HepG2 (cell line): ENCODE data around the gene TPPP2. TPM values are rescaled to one million over a fixed set of nuclear protein-coding genes. Genes with fewer than 3 reads are reported as not detected.

ENCODE experiments used
- CENPT ChIP-seq: sonication (generic); formaldehyde crosslinking; IDR thresholded peaks from 2 replicates; pipeline ENCODE4 v1.8.0; 2022; ENCODE audit warnings: low read depth, mild to moderate bottlenecking, moderate library complexity, missing genetic modification reagents
- DR1 ChIP-seq: sonication (generic); formaldehyde crosslinking; IDR thresholded peaks from 2 replicates; pipeline ENCODE4 v1.8.0; 2021; ENCODE audit warnings: mild to moderate bottlenecking, missing genetic modification reagents, inconsistent platforms
- EED ChIP-seq: sonication (generic); formaldehyde crosslinking; IDR thresholded peaks from 2 replicates; pipeline ENCODE4 v1.5.0; 2020; ENCODE audit warnings: mild to moderate bottlenecking, missing genetic modification reagents
- FOSL2 ChIP-seq: sonication (generic); formaldehyde crosslinking; IDR thresholded peaks from 2 replicates; pipeline ENCODE4 v1.4.0; 2020; ENCODE audit warnings: missing genetic modification reagents
- HDAC6 ChIP-seq: fragments of 200-600 bp; sonication (generic); IDR thresholded peaks from 2 replicates; pipeline ENCODE4 v1.7.0; 2017; ENCODE audit warnings: mild to moderate bottlenecking, antibody characterized with exemption, low read length, low read depth
- HOXA3 ChIP-seq: sonication (generic); formaldehyde crosslinking; IDR thresholded peaks from 2 replicates; pipeline ENCODE4 v1.5.0; 2020; ENCODE audit warnings: missing genetic modification reagents
- MBD4 ChIP-seq: IDR thresholded peaks from 2 replicates; pipeline ENCODE4 v1.6.1; 2012; ENCODE audit warnings: low read length, inconsistent platforms, borderline replicate concordance
- MTF2 ChIP-seq: sonication (generic); formaldehyde crosslinking; IDR thresholded peaks from 2 replicates; pipeline ENCODE4 v1.5.0; 2020; ENCODE audit warnings: missing genetic modification reagents, borderline replicate concordance
- NFE2 ChIP-seq: sonication (generic); formaldehyde crosslinking; IDR thresholded peaks from 2 replicates; pipeline ENCODE4 v1.4.0; 2020; ENCODE audit warnings: missing genetic modification reagents
- PCBP2 ChIP-seq: fragments of 200-400 bp; formaldehyde crosslinking; optimal IDR thresholded peaks from 2 replicates; pipeline ENCODE3; 2018; ENCODE audit warnings: low read length, low read depth; ENCODE audit not compliant: poor library complexity, severe bottlenecking
- PITX1 ChIP-seq: sonication (generic); formaldehyde crosslinking; IDR thresholded peaks from 2 replicates; pipeline ENCODE4 v1.5.1; 2020; ENCODE audit warnings: mild to moderate bottlenecking, missing genetic modification reagents
- REXO4 ChIP-seq: sonication (generic); formaldehyde crosslinking; IDR thresholded peaks from 2 replicates; pipeline ENCODE4 v1.8.0; 2022; ENCODE audit warnings: missing genetic modification reagents, mild to moderate bottlenecking, borderline replicate concordance
- RFXANK ChIP-seq: IDR thresholded peaks from 2 replicates; pipeline ENCODE4 v1.6.1; 2016
- RNF2 ChIP-seq: fragments of 450-650 bp; conservative IDR thresholded peaks from 2 replicates; pipeline ENCODE4 v1.6.1; 2016; ENCODE audit warnings: low read depth
- TEAD3 ChIP-seq: optimal IDR thresholded peaks from 2 replicates; pipeline ENCODE3; 2016; ENCODE audit warnings: borderline replicate concordance
- TP53 ChIP-seq: sonication (generic); formaldehyde crosslinking; conservative IDR thresholded peaks from 2 replicates; pipeline ENCODE4 v1.4.0; 2020; ENCODE audit warnings: missing genetic modification reagents
- WIZ ChIP-seq: sonication (generic); formaldehyde crosslinking; IDR thresholded peaks from 2 replicates; pipeline ENCODE4 v1.5.1; 2020; ENCODE audit warnings: mild to moderate bottlenecking, missing genetic modification reagents
- ZFP37 ChIP-seq: sonication (generic); formaldehyde crosslinking; IDR thresholded peaks from 2 replicates; pipeline ENCODE4 v1.4.0; 2020; ENCODE audit warnings: missing genetic modification reagents, borderline replicate concordance
- ZFP90 ChIP-seq: sonication (generic); formaldehyde crosslinking; IDR thresholded peaks from 2 replicates; pipeline ENCODE4 v1.8.0; 2022; ENCODE audit warnings: missing genetic modification reagents, mild to moderate bottlenecking, inconsistent platforms, borderline replicate concordance
- ZNF549 ChIP-seq: sonication (generic); formaldehyde crosslinking; IDR thresholded peaks from 2 replicates; pipeline ENCODE4 v1.5.0; 2020; ENCODE audit warnings: missing genetic modification reagents
- ZNF737 ChIP-seq: sonication (generic); formaldehyde crosslinking; IDR thresholded peaks from 2 replicates; pipeline ENCODE4 v1.5.0; 2020; ENCODE audit warnings: missing genetic modification reagents, mild to moderate bottlenecking, borderline replicate concordance
- polyA plus RNA-seq, 8 experiments: library from polyadenylated mRNA; depleted of rRNA in 3 of 8; stranded (reverse) in 7 of 8; unstranded in 1 of 8; fragments of >200 nt; fragmentation: Illumina TruSeq in 4 of 8; extraction: Trizol in 4 of 8; gene quantifications; 2 replicates each; pipeline versions ENCODE4 v1.2.1 to v1.2.3, GENCODE V29; 2011 to 2016; ENCODE audit warnings: low read depth in 4 of 8, missing spikeins in 1 of 8, mixed read lengths in 1 of 8; ENCODE audit not compliant: insufficient read depth in 1 of 8
- total RNA-seq, 5 experiments: library from RNA; depleted of rRNA; stranded (reverse); fragments of >200 nt; fragmentation: Illumina TruSeq; extraction: Trizol; gene quantifications; 2 replicates each; pipeline ENCODE4 v1.2.3, GENCODE V29; 2016; ENCODE audit warnings: low read depth in 1 of 5
- TF ChIP-seq, protein P1 (sequence below): sonication (generic); formaldehyde crosslinking; IDR thresholded peaks from 2 replicates; pipeline ENCODE4; 2020; ENCODE audit warnings: missing genetic modification reagents, mild to moderate bottlenecking, borderline replicate concordance
- TF ChIP-seq, protein P2 (sequence below): sonication (generic); formaldehyde crosslinking; IDR thresholded peaks from 2 replicates; pipeline ENCODE4 v1.5.1; 2020; ENCODE audit warnings: missing genetic modification reagents, mild to moderate bottlenecking, borderline replicate concordance
- TF ChIP-seq, protein P3 (sequence below): sonication (generic); formaldehyde crosslinking; IDR thresholded peaks from 2 replicates; pipeline ENCODE4 v1.9.0; 2021; ENCODE audit warnings: missing genetic modification reagents, mild to moderate bottlenecking, borderline replicate concordance

The TPPP2 gene
- total and polyA plus RNA-seq, 2 of the 13 experiments (the other 11 are each of a cell fraction or from before 2014, with no cell fraction given): 0.58 to 4.2 TPM

DNA sequence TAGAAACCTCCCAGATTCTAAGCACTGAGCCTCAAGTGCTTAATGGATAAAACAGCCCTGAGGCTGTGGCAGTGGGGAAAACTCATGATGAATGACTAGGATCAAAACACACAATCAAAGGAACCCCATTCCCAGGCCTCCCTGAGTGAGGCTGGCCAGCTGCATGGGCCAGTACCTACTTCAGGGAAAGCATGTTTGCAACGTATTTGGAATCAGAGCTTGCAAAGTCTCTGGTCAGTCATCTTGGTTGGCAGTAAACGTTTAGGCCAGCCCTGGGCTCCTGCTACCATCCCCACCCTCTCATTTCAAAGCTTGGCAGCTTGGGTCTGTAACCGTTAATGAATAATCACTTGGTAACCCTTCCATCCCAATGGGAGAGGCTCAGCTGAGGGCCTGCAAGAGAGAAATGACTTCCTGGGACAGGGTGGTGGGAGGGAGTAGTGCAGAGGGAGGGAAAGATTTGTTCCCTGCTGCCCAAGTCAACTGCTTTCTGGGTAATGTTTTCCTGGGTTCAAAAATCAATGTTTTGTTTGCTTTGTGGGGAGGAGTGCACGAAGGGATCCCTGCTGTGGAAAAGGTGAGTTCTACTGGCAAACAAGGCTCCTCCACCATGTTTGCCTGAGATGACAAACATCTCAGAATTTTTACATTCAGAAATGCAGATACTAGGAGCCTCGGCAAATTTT lies 25.6 kb downstream of the TPPP2 start (continued):
- TF ChIP-seq EED (CRISPR knock-in tag) (no peak), FOSL2 (CRISPR knock-in tag) (peak; percentile 64), HOXA3 (CRISPR knock-in tag) (peak; percentile 93), NFE2 (CRISPR knock-in tag) (no peak), ZNF737 (no peak; the same call in 1 of the 2 replicates), MTF2 (CRISPR knock-in tag) (no peak), RFXANK (CRISPR knock-in tag) (no peak), MBD4 (peak; percentile 29; the same call in 1 of the 2 replicates), TP53 (CRISPR knock-in tag) (0 out of 2 replicates have a peak, but pooled peaks have one; percentile 54), ZNF549 (CRISPR knock-in tag) (0 out of 2 replicates have a peak, but pooled peaks have one; percentile 31), HDAC6 (no peak), DR1 (CRISPR knock-in tag) (peak; percentile 38; the same call in 1 of the 2 replicates), ZFP37 (CRISPR knock-in tag) (no peak; the same call in 1 of the 2 replicates), CENPT (CRISPR knock-in tag) (no peak), WIZ (no peak), PCBP2 (no peak), RNF2 (no peak), PITX1 (peak; percentile 89), ZFP90 (CRISPR knock-in tag) (peak; percentile 67; the same call in 1 of the 2 replicates), TEAD3 (peak; percentile 75), REXO4 (no peak)
- TF ChIP-seq, protein P1, sequence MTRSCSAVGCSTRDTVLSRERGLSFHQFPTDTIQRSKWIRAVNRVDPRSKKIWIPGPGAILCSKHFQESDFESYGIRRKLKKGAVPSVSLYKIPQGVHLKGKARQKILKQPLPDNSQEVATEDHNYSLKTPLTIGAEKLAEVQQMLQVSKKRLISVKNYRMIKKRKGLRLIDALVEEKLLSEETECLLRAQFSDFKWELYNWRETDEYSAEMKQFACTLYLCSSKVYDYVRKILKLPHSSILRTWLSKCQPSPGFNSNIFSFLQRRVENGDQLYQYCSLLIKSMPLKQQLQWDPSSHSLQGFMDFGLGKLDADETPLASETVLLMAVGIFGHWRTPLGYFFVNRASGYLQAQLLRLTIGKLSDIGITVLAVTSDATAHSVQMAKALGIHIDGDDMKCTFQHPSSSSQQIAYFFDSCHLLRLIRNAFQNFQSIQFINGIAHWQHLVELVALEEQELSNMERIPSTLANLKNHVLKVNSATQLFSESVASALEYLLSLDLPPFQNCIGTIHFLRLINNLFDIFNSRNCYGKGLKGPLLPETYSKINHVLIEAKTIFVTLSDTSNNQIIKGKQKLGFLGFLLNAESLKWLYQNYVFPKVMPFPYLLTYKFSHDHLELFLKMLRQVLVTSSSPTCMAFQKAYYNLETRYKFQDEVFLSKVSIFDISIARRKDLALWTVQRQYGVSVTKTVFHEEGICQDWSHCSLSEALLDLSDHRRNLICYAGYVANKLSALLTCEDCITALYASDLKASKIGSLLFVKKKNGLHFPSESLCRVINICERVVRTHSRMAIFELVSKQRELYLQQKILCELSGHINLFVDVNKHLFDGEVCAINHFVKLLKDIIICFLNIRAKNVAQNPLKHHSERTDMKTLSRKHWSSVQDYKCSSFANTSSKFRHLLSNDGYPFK (CRISPR knock-in tag): 0 out of 2 replicates have a peak, but pooled peaks have one; percentile 50
- TF ChIP-seq, protein P2, sequence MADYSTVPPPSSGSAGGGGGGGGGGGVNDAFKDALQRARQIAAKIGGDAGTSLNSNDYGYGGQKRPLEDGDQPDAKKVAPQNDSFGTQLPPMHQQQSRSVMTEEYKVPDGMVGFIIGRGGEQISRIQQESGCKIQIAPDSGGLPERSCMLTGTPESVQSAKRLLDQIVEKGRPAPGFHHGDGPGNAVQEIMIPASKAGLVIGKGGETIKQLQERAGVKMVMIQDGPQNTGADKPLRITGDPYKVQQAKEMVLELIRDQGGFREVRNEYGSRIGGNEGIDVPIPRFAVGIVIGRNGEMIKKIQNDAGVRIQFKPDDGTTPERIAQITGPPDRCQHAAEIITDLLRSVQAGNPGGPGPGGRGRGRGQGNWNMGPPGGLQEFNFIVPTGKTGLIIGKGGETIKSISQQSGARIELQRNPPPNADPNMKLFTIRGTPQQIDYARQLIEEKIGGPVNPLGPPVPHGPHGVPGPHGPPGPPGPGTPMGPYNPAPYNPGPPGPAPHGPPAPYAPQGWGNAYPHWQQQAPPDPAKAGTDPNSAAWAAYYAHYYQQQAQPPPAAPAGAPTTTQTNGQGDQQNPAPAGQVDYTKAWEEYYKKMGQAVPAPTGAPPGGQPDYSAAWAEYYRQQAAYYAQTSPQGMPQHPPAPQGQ: no peak
- TF ChIP-seq, protein P3, sequence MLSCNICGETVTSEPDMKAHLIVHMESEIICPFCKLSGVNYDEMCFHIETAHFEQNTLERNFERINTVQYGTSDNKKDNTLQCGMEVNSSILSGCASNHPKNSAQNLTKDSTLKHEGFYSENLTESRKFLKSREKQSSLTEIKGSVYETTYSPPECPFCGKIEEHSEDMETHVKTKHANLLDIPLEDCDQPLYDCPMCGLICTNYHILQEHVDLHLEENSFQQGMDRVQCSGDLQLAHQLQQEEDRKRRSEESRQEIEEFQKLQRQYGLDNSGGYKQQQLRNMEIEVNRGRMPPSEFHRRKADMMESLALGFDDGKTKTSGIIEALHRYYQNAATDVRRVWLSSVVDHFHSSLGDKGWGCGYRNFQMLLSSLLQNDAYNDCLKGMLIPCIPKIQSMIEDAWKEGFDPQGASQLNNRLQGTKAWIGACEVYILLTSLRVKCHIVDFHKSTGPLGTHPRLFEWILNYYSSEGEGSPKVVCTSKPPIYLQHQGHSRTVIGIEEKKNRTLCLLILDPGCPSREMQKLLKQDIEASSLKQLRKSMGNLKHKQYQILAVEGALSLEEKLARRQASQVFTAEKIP (CRISPR knock-in tag): no peak
